NCI-H2171 (cell line): ENCODE results near the gene KRT12.
"Not testable (repeated sequence)": the region's sequence is repeated elsewhere in the genome, so short reads cannot be mapped to it uniquely, and the experiment has no call there.

ENCODE experiments used
- DNase-seq: peaks from one replicate; lab custom pipeline; 2025; lab: John Stamatoyannopoulos, UW

The KRT12 gene

GRCh38 chr17:40814657-40815056 lies 52.4 kb downstream of the KRT12 start:
- not testable (repeated sequence) for DNase-seq

DNA sequence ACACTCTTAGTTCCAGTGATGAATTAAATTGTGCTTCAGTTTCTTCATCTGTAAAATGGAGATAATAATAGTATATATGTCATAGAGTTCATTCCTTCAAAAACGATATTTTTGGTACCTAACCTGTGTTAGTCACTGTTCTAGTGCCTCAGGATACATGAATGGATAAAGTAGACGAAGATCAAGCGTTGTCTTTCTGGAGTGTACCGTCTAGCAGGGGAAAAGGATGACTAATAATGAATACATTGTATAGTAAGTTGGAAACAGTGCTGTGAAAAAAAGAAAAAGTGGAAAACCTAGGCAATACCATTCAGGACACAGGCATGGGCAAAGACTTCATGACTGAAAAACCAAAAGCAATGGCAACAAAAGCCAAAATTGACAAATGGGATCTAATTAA lies 53.2 kb downstream of the KRT12 start:
- DNase-seq: no peak

DNA sequence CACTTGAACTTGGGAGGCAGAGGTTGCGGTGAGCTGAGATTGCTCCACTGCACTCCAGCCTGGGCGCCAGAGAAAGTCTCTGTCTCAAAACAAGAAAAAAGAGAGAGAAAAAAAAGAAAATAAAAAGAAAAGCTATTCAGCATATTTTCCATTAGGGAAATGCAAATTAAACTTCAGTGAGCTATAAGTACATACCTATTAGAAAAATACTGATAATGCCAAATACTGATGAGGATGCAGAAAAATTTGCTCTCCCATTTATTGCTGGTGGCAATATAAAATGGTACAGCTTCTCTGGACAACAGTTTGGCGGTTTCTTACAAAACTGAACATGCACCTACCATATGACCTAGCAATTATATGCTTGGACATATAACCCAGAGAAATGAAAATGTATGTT lies 54.4 kb downstream of the KRT12 start:
- no peak for DNase-seq
